ENCODE results near the gene KRTCAP2. TPM values are rescaled to one million over a fixed set of nuclear protein-coding genes. Genes with fewer than 3 reads are reported as not detected.

KRTCAP2 gene
- total RNA-seq, 4 donors from 2014 or later: 77.1 to 180 (median 113) TPM

GRCh38 chr1:155120253-155120652, 52.9 kb downstream of the KRTCAP2 start:
- no peak overlapping the region for H3K4me3 ChIP-seq
- H3K36me3 ChIP-seq: no peaks in the 10 kb centered on the region
- TF ChIP-seq POLR2AphosphoS5 (IDR thresholded peaks at IDR 0.05) (no peak), EP300 (IDR thresholded peaks at IDR 0.05) (no peak), CTCF (IDR thresholded peaks at IDR 0.05) (no peak), POLR2A (IDR thresholded peaks at IDR 0.05) (no peak)
- H3K27ac ChIP-seq: no peak overlapping the region
- no peak for DNase-seq (ENCODE audit: low spot score in 2 of 2)
- H3K4me1 ChIP-seq: peaks cover 12% of the 10 kb centered on the region
- no peaks in the 10 kb centered on the region for H3K27me3 ChIP-seq
- no peaks in the 10 kb centered on the region for H3K9me3 ChIP-seq
- WGBS: 36% methylated on average over 6 of the region's 6 CpGs

Other genes with a start within 250 kb of the KRTCAP2 start
- gene PMVK, start 236.6 kb downstream of the KRTCAP2 start, total RNA-seq: 10 to 100 TPM; 19.3 to 38.0 (median 28.8) TPM
- 10 to 100 TPM; 41.4 to 67.4 (median 61.3) TPM for gene PBXIP1, start 217.2 kb downstream of the KRTCAP2 start, total RNA-seq
- gene PYGO2, start 211.5 kb downstream of the KRTCAP2 start, total RNA-seq: 10 to 100 TPM; 34.2 to 46.7 (median 35.3) TPM
- 100 to 1,000 TPM in 1 of 4 donors, 10 to 100 TPM in 3; 54.5 to 102 (median 69.5) TPM for gene SHC1, start 202.6 kb downstream of the KRTCAP2 start, total RNA-seq
- 10 to 100 TPM; 37.8 to 55.4 (median 49.7) TPM for gene CKS1B, start 198.6 kb downstream of the KRTCAP2 start, total RNA-seq
- 10 to 100 TPM; 42.0 to 59.7 (median 52.3) TPM for gene FLAD1, start 190.0 kb downstream of the KRTCAP2 start, total RNA-seq
- 1 to 10 TPM in 1 of 4 donors, not detected in 3; 3.0 TPM for gene LENEP, start 179.7 kb downstream of the KRTCAP2 start, total RNA-seq
- 100 to 1,000 TPM; 238 to 243 (median 239) TPM for gene ZBTB7B, start 170.5 kb downstream of the KRTCAP2 start, total RNA-seq
- 10 to 100 TPM; 13.4 to 36.0 (median 14.5) TPM for gene DCST2, start 139.5 kb downstream of the KRTCAP2 start, total RNA-seq
- gene DCST1, start 139.5 kb downstream of the KRTCAP2 start, total RNA-seq: 1 to 10 TPM in 3 of 4 donors, under 1 TPM in 1; 0.55 to 8.2 (median 2.8) TPM
- gene ADAM15, start 122.0 kb downstream of the KRTCAP2 start, total RNA-seq: 100 to 1,000 TPM; 304 to 327 (median 321) TPM
- gene EFNA4, start 109.6 kb downstream of the KRTCAP2 start, total RNA-seq: 10 to 100 TPM; 22.4 to 44.2 (median 28.7) TPM
- gene EFNA3, start 94.5 kb downstream of the KRTCAP2 start, total RNA-seq: 100 to 1,000 TPM in 1 of 4 donors, 10 to 100 TPM in 3; 28.8 to 104 (median 77.6) TPM
- gene EFNA1, start 45.4 kb downstream of the KRTCAP2 start, total RNA-seq: 100 to 1,000 TPM in 3 of 4 donors, 10 to 100 TPM in 1; 88.9 to 198 (median 120) TPM
- gene SLC50A1, start 37.5 kb downstream of the KRTCAP2 start, total RNA-seq: 10 to 100 TPM; 27.9 to 56.1 (median 32.6) TPM
- 10 to 100 TPM; 23.7 to 43.7 (median 30.2) TPM for gene DPM3, start 32.8 kb downstream of the KRTCAP2 start, total RNA-seq
- gene TRIM46, start 545 bp upstream of the KRTCAP2 start, total RNA-seq: under 1 TPM in 2 of 4 donors, not detected in 2; 0.34 to 0.80 TPM
- 10 to 100 TPM; 21.4 to 90.8 (median 26.7) TPM for gene THBS3, start 34.6 kb upstream of the KRTCAP2 start, total RNA-seq
- 10 to 100 TPM; 19.8 to 51.7 (median 36.9) TPM for gene MTX1, start 35.4 kb upstream of the KRTCAP2 start, total RNA-seq
- 10 to 100 TPM; 23.6 to 32.1 (median 25.7) TPM for gene ENTREP3, start 82.2 kb upstream of the KRTCAP2 start, total RNA-seq
- gene SCAMP3, start 89.1 kb upstream of the KRTCAP2 start, total RNA-seq: 10 to 100 TPM; 45.1 to 73.3 (median 67.6) TPM
- 10 to 100 TPM; 27.6 to 72.3 (median 36.2) TPM for gene CLK2, start 100.2 kb upstream of the KRTCAP2 start, total RNA-seq
- gene HCN3, start 104.2 kb upstream of the KRTCAP2 start, total RNA-seq: 10 to 100 TPM in 3 of 4 donors, 1 to 10 TPM in 1; 6.6 to 12.8 (median 10.4) TPM
- gene PKLR, start 128.1 kb upstream of the KRTCAP2 start, total RNA-seq: 1 to 10 TPM in 3 of 4 donors, under 1 TPM in 1; 0.24 to 2.5 (median 2.1) TPM
- gene FDPS, start 135.6 kb upstream of the KRTCAP2 start, total RNA-seq: 100 to 1,000 TPM; 110 to 194 (median 147) TPM
- gene RUSC1, start 147.6 kb upstream of the KRTCAP2 start, total RNA-seq: 10 to 100 TPM; 34.2 to 51.5 (median 42.8) TPM